ES-I3 (cell line): ENCODE measurements around the gene RPL19.

ENCODE experiments used
- H3K36me3 ChIP-seq: 2 replicates; pipeline ENCODE4 v1.6.1; 2013; ENCODE audit warnings: mild to moderate bottlenecking, low read length, control low read depth, moderate library complexity; ENCODE audit not compliant: insufficient read depth
- H3K4me1 ChIP-seq: 2 replicates; pipeline ENCODE4 v1.6.1; 2013; ENCODE audit warnings: mild to moderate bottlenecking, control low read depth, low read length; ENCODE audit not compliant: insufficient read depth
- H3K9ac ChIP-seq: 2 replicates; pipeline ENCODE4 v1.6.1; 2013; ENCODE audit warnings: low read depth, mild to moderate bottlenecking, low read length, moderate library complexity
- H3K9me3 ChIP-seq: 2 replicates; pipeline ENCODE4 v1.6.1; 2013; ENCODE audit warnings: mild to moderate bottlenecking, low read length, moderate library complexity; ENCODE audit not compliant: control insufficient read depth, insufficient read depth

RPL19 gene

DNA sequence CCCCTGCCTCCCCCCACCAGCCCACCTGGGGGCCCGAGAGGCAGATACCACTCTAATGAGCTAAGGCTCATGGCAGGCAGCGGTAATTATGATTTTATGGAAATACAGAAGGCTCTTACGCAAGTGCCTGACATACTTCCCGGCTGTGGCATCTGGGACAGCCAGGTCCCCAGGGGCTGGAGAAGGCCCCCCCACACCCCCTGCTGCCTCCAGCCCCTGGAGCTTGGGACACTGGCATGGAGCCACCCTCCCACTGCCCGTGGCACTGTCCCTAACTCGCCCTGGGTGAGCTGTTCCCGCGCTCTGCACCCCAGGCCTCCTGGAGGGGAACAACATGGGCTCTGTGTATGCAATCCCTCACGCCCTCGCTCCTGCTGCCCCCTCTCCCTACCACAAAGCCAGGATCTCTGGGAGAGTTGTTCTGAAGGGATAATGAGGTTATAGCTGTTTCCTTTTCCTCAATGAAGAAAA lies 31.0 kb downstream of the RPL19 start:
- Histone ChIP-seq H3K4me1 (peaks cover 24% of the 10 kb centered on the region), H3K9ac (no peak overlapping the region), H3K9me3 (no peaks in the 10 kb centered on the region), H3K36me3 (no peaks in the 10 kb centered on the region)

DNA sequence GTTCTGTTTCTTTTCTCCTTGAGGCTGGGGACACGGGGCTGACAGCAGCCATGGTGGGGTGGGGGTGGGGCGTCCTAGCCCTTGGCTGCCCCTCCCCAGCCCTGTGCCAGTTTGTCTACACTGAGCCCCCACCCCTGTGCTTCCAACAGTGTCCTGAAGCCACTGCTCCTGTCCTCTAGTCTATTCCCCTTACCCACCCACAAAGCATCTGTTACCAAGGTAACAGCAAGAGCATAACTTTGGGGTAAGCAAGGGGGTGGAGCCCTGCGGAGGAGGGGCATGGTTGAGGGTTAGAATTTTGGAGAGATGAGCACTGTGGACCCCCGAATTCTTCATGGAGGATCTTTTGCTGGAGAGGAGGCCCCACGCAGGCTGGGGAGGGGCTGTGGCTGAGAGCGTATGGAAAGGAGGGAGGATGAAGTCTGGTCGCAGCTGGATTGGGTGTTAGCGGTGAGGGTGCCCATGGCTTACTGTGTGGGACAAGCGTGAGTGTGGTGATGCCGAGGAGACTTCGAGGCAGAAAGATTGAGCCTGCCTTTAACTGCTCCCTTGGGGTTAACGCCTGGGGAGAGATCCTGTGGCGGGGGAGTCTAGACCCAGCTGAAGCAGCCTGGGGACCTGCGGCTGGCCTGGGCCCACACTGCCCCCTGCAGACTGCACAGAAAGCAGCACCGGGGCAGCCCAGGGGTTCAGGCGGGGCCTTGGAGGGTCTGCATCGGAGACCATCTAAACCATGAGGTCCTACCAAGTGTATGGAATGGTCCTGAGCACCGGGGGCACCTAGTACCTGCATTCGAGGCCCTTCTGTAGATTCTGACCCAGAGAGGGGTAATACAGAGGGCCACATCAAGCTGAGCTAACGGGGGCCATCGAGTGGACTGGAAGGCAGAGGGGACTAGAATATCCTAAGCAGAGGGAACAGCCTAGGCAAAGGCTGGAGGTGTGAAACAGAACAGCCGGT lies 31.8 kb downstream of the RPL19 start:
- H3K9me3 ChIP-seq, result no peaks in the 10 kb centered on the region
- H3K4me1 ChIP-seq, result peaks cover 22% of the 10 kb centered on the region; the same call in 1 of the 2 replicates
- no peaks in the 10 kb centered on the region for H3K36me3 ChIP-seq
- H3K9ac ChIP-seq, result peak overlapping the region; percentile 20; the same call in 1 of the 2 replicates

DNA sequence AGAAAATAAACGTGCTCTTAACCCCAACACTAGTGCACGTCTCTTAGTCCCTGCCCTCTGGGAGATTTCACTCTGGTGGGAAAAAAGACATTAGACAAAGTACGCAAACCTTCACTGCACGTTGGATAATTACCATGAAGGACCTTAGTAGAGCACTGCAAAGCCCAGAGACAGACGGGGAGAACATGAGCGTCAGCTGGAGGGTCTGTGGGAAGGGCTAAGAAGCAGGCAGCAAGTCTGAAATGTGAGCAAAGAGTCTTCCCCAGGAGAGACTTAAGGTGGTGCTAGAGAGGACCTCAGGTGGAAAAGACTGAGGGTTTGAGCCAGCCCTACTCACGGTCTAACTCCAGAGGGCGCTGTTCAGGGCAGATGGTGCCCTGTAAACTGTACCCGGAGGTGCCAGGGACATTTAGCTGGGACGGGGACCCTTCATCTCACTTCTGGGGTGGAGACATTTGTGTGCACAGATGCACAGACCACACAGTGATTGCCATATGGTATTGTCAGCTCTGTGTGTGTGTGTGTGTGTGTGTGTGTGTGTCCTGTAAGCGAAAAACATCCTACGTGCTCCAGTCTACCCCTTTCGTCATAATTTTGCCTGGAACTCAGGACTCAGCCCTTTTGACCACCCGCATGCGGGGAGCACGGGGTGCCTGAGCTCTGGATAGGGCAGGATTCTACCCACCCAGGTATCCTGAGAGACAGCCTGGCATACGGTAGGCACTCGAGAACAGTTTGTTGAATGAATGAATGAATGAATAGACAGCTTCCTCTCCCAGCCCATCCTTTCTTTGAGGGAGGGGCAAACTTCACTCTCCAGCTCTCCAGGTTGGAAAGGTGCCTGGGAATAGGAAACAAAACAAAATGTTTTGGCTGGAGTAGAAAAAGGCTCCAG lies 35.7 kb downstream of the RPL19 start:
- H3K9me3 ChIP-seq, result no peaks in the 10 kb centered on the region
- peaks cover 12% of the 10 kb centered on the region; the same call in 1 of the 2 replicates for H3K4me1 ChIP-seq
- peak overlapping the region; percentile 11; the same call in 1 of the 2 replicates for H3K9ac ChIP-seq
- no peaks in the 10 kb centered on the region for H3K36me3 ChIP-seq

DNA sequence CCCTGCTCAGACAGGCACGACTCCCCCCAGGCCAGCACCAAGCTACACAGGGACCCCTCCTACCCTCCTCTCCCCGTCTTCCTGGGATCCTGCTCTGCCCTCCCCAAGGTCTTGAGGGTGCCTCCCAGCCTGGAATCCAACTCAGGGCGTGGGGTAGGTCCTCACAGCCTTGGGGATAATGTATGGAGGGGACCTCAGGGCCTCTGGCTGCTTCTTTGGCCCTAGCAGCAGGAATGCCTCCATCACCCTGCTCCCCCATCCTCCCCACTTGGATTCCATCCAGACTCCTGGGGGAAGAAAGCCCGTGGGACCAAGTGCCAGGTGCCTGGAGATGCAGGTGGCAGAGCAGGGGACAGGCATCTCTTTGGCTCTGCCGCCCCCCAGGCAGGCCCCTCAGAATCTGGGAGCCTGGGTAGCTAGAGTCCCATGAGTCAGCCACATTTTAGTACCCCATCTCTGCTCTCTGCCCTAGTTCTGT lies 36.4 kb downstream of the RPL19 start:
- Histone ChIP-seq H3K4me1 (peaks cover 9% of the 10 kb centered on the region; the same call in 1 of the 2 replicates), H3K36me3 (no peaks in the 10 kb centered on the region), H3K9me3 (no peaks in the 10 kb centered on the region), H3K9ac (no peak overlapping the region)

DNA sequence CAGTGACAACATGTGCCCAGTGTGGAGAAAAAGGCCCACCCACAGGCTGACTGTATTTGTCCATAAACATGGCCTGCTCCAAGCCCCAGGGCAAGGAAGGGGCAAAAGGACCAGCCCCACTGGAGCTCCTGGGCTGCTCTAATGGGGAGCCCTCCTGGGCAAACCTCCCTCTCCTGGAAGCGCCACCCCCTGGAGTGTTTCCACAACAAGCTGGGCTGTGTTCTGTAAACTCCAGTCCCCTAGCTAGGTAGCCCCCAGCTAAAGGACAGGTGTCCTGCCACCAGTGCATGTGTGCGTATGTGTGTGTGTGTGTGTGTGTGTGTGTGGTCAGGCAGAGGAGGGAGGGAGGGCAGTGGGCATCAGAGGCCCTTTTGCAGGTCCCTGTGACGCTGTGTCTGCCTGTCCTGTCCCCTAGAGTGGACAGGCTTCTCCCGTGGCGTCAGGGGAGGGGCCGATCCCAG lies 36.9 kb downstream of the RPL19 start:
- Histone ChIP-seq H3K4me1 (peaks cover 4% of the 10 kb centered on the region; the same call in 1 of the 2 replicates), H3K9ac (no peak overlapping the region), H3K36me3 (no peaks in the 10 kb centered on the region), H3K9me3 (no peaks in the 10 kb centered on the region)

DNA sequence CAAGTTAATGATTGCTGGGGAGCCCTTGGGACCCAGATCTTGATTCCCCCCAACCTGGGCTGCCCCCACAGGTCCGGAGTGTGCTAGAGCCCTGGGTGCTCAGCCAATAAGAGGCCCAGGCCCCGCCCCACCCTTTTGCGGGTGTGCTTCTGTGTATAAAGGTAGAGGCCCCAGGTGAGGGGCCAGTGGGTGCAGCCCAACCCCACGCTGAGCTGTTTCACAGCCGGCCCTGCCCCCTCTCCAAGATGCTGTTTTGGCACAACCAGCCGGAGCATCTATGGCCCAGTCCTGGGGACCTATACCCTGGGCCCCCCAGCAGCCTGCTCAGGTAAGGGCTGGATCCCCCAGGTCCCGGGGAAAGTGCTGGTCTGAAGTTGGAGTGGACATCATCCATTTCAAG lies 37.5 kb downstream of the RPL19 start:
- Histone ChIP-seq H3K9me3 (no peaks in the 10 kb centered on the region), H3K4me1 (no peaks in the 10 kb centered on the region), H3K36me3 (no peaks in the 10 kb centered on the region), H3K9ac (no peak overlapping the region)

DNA sequence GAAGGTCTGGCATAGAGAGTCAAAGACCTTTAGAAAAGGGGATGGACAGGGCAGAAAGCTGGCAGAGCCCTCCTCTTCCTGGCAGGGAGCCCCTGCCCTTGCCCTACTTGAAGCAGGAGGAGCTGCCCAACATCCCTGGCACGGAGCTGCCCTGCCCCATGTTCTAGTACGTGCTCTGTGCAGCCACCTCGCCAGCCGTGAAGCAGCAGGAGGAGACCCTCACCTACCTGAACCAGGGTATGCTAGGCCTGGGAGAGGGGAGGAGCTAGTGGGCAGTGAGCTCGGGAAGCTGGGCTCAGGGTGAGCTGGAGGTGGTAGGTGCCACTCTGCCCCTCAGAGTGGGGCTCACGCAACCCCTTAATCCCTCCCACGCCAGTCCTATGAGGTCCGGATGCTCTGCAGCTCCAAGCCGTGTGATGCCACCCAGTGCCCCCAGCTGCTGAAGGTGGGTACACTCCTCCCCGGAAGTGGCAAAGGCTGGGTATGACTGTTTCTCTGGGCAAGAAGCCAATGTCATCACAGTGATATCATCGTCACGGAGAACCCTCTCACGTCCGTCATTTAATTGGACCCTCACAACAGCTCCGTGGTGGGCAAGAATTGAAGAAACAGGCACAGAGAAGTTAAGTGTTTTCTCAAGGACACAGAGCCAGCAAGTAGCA lies 38.4 kb downstream of the RPL19 start:
- no peaks in the 10 kb centered on the region for H3K4me1 ChIP-seq

DNA sequence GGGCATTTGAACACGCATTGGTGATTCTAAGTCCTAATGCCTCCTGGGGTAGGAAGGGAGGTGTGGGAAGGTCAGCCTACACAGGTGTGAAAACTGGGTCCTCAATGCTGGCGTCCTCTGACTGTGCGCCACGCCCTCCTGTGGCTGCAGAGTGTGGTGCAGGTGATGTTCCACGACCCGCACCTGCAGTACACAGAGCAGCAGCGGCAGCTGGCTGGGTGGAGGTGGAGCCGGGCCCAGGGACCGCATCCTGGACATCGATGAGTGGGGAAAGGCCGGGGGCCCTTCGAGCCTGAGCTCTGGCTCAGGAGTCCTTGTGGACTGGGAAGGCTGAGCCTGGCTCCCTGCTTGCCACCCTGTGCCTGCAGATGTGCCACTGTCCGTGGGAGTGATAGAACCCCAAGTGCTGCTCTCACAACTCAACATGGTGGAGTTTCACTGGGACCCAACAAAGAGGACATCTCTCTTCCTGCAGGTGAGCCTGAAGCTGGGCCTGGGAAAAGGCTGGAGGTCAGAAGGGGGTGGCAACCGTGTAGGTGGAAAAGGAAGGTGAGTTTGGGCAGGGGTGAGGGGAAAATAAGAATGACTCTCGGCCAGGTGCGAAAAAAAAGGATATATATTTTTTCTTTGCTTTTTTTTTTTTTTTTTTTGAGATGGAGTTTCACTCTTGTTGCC lies 39.7 kb downstream of the RPL19 start:
- Histone ChIP-seq H3K36me3 (no peaks in the 10 kb centered on the region), H3K4me1 (no peaks in the 10 kb centered on the region; the same call in 1 of the 2 replicates), H3K9ac (no peak overlapping the region), H3K9me3 (no peaks in the 10 kb centered on the region)

More for the DNA sequence above, 38.4 kb downstream of the RPL19 start:
- no peaks in the 10 kb centered on the region for H3K9me3 ChIP-seq
- no peaks in the 10 kb centered on the region for H3K36me3 ChIP-seq
- H3K9ac ChIP-seq, result no peak overlapping the region

DNA sequence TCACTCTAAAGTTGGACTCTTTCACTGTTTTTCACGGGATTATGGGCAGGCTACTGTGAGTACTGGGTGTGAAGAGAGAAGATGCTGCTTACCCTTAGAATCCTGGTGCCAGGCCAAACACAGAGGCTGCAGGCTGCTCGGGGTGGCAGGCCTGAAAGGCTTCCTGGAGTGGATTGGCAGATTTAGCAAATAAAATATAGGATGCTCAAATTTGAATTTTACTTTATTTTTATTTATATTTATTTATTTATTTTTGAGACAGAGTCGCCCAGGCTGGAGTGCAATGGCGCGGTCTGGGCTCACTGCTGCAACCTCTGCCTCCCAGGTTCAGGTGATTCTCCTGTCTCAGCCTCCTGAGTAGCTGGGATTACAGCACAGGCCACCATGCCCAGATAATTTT lies 40.5 kb downstream of the RPL19 start:
- Histone ChIP-seq H3K36me3 (no peaks in the 10 kb centered on the region), H3K9me3 (no peaks in the 10 kb centered on the region), H3K4me1 (no peaks in the 10 kb centered on the region; the same call in 1 of the 2 replicates), H3K9ac (no peak overlapping the region)

DNA sequence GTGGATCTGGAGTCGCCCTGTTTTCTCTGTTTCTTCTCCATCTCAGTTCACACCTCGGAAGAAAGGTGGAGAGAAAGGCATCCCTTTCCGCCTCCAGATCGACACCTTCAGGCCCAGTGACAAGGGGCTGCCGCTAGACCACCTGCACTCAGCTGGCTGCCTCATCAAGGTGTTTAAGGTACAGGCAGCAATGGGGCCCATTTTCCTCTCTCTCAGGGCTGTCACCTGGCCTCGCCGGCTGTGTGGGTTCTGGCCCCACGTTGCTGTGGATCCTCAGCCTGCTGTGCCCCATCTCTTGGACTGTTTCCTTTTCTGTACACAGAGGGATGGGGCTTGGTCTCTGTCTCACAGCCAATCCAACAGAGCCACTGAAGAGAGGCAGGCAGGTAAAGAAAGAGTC lies 43.1 kb downstream of the RPL19 start:
- no peaks in the 10 kb centered on the region for H3K9me3 ChIP-seq
- H3K4me1 ChIP-seq, result no peaks in the 10 kb centered on the region; the same call in 1 of the 2 replicates
- no peak overlapping the region for H3K9ac ChIP-seq
- H3K36me3 ChIP-seq, result no peaks in the 10 kb centered on the region

DNA sequence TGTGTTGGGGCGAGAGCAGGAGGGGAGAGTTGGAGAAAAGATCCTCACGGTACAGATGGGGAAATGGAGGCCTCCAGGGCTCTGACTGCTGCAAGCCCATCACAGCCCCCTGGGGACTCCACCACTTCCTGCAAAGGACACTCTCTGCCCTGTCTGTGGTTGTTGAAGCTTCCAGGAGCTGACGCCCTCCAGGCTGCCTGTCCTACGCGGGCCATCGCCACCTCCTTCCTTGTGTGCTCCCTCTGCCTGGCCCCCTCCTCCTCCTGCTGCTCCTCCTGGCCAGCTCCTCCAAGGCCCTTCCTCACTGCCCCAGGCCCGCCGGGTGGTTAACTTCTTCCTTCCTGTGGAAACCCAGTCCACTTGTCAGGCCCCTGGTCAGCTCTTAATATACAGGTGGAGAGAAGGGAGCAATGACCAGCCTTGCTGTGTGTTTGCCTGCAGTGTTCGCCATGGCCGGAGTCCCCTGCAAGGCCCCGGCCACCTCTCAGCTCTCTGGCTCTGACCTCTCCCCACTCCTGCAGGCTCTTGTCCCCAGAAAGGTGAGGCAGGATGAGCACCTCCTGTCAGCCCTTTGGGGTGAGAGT lies 44.0 kb downstream of the RPL19 start:
- no peak overlapping the region for H3K9ac ChIP-seq
- H3K4me1 ChIP-seq, result no peaks in the 10 kb centered on the region; the same call in 1 of the 2 replicates
- no peaks in the 10 kb centered on the region for H3K9me3 ChIP-seq

DNA sequence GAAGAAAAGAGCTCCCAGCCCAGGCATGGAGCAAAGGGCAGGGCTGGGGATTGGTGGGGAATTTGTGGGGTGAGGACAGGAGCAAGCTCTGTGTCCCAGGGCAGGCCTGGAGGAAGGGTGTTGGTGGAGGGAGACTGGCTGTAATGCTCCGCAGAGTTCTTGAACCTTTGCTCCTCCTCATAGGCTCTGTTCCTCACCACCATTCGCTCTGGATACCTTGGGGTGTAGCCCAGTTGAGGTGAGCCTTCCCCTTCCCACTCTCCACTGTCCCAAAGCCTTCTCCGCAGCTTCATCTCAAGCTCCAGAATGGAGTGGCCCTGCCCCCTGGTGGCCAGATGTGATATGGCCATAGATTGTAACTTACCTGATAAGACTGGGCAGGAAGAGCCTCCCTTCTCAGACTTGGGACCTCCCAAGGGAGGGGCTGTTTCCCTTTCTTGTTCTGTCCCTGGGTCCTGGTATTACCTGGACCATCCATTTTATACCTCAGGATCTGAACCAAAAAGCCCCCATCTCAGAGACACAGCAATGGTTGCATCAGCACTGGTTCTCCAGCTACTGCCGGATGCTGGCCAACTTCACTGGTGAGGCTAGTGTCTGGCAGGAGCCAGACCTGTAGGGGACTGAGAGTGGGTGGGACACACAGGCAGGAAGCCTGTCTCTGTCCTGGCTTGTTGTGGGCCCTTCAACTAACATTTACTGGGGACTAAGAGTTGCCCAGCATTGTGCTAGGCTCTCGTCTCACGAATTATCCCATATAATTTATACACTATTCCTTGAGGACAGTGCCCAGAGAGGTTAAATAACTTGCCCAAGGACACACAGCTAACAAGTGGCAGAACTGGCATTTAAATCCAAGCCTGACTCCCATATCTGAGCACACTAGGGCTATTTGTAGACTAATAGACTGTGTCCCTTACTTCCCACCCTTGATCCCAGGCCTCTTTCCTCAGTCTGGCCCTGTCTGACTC lies 44.8 kb downstream of the RPL19 start:
- H3K4me1 ChIP-seq, result no peaks in the 10 kb centered on the region; the same call in 1 of the 2 replicates
- no peaks in the 10 kb centered on the region for H3K9me3 ChIP-seq
- no peak overlapping the region for H3K9ac ChIP-seq

More for the DNA sequence above, 44.0 kb downstream of the RPL19 start:
- H3K36me3 ChIP-seq, result no peaks in the 10 kb centered on the region

More for the DNA sequence above, 44.8 kb downstream of the RPL19 start:
- no peaks in the 10 kb centered on the region for H3K36me3 ChIP-seq
